Erythroblast (primary cell): ENCODE results near the gene LRRC3.

Source experiments
- GATA1 ChIP-seq: IDR thresholded peaks from 2 replicates; pipeline ENCODE4 v1.6.1; 2011; ENCODE audit warnings: low read depth, mild to moderate bottlenecking, control low read depth, low read length, moderate library complexity
- POLR2A ChIP-seq: IDR thresholded peaks from 2 replicates; pipeline ENCODE4 v1.6.1; 2011; ENCODE audit warnings: mild to moderate bottlenecking, low read length

DNA sequence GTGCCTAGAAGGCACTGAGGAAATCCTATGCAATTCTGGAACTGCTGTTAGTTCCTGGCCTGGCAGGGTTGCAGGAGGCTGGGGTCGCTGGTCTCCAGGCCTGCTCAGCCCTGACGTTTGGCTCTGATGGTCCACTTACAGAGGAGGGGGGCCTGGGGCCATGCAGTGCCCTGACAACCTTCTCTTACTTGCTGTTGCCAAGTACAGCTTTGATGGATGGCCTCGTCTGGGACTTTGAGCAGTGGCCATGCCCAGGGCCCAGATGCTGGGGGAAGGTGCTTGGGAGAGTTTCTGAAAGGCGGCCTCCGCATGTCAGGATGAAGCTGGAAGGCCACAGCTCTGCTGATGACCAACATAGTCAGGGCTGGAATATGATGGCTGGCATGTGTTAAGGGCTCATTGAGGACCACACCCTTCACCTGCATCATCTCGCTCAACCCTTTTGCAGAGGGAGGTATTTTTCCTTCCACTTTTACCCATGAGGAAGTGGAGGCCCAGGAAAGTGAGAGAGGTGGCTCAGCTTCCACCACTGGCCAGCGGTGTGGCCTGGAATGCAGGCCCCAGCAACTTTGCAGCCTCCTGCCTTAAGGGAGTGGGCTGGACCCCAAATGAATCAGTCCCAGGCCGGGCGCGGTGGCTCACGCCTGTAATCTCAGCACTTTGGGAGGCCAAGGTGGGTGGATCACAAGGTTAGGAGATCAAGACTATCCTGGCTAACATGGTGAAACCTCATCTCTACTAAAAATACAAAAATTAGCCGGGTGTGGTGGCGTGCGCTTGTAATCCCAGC is 34.7 kb upstream of the LRRC3 start:
- TF ChIP-seq POLR2A (no peak), GATA1 (no peak)
